ENCODE results near the gene ISM1.
A peak's percentile ranks its signal among the peaks of the same experiment; 100 is the strongest.

Gene ISM1

DNA sequence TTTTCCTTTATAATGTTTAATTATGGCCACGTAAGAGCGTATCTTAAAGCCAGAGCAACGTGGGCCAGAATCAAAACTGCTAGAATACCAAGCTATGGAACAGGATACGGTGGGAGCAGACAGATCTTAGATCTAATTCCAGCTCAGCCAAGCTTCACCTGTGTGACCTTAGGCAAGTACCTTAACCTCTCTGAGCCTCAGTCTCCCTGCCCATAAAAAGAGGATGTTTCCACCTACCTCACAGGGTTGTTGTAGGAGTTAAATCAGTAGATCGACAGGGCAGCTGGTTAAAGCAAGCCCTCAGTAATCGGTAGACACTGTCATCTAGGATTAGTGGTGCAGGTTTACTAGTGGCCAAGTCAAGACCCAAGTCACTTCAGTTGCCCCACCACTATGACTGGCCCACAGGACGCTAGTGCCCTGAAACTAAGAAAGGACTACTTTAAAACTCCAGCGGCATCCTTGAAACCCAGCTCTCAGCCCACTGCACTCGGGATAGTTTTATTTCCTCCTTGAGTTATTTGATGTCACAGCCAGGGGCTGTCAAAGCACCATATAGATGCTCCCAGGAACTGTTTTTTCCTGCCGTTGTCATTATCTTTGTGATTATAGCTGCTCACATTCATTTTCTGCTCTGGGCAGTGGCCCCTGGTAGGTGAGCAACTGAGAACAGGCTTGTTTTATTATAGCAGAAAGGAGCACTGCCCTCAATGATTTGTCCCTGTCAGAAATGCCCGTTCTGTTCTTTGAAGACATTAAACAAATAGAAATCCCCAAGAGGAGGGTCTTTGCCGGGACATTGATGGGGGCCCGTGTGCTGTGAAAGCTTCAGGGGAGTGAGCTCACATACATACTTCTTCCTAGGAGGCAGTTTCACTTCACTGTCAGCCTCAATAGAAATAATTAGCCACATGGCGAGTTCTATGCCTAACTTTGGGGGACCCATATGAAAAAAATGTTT, 63.1 kb downstream of the ISM1 start:
- DNase-seq (ENCODE audit: low spot score) = no peak

- no peak for DNase-seq (ENCODE audit: low spot score)
Measured at GRCh38 chr20:13284830-13285229, 63.8 kb downstream of the ISM1 start.

- no peak for DNase-seq (ENCODE audit: low spot score)
Measured at GRCh38 chr20:13285408-13285807, 64.3 kb downstream of the ISM1 start.

GRCh38 chr20:13286052-13286451, 65.0 kb downstream of the ISM1 start:
- DNase-seq (ENCODE audit: low spot score) = no peak

DNA sequence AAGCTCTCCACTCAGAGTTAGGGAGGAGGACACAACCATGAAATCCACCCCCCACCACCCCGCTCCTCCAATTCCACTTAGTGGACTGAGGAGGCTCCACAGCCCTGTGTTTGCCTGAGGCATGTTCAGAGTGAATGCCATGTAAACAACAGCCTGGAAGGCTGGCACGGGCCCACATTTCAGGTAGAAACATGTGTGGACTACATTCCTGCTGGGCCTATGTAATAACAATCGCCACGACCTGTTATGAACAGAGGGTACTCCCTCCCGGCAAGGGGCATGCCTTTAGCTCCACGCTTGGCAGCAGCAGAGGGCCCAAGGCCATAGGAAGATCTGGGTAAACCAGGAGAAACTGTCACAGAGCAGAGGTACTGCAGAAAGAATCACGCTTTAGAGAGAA, 65.5 kb downstream of the ISM1 start:
- no peak for DNase-seq (ENCODE audit: low spot score)

DNA sequence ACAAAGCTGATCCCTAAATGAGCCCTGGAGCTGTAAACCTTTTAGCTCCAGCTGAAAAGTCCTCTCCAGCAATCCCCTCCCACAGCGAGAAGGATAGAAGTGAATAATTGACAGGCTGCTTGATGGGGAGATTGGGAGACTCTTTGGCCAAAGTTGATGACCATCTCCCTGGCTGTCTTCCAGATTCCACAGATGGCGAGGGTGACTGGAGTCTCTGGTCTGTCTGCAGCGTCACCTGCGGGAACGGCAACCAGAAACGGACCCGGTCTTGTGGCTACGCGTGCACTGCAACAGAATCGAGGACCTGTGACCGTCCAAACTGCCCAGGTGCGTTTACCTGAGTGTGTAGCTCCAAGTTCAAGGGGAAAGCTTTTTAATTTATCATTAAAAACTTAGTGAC, 67.3 kb downstream of the ISM1 start:
- DNase-seq (ENCODE audit: low spot score) = no peak

GRCh38 chr20:13289031-13289430, 68.0 kb downstream of the ISM1 start:
- DNase-seq (ENCODE audit: low spot score) = no peak

DNA sequence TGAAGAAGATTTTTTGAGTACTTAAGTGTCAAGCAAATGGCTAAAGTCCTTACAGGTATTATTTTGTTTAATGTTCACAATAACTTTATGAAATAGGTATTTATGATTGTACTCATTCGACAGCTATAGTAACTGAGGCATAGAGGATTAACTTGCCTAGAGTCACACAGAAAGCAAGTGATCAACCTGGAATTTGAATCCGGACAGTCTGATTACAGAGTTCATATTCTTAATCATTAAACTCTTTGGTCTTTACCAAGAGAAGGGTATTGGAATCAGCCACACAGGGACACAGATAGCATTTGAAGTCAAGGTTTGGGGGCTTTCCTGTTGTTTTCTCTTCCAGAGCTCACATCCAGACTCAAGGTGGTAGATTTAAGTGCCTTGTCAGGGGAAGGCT, 69.7 kb downstream of the ISM1 start:
- no peak for DNase-seq (ENCODE audit: low spot score)

DNA sequence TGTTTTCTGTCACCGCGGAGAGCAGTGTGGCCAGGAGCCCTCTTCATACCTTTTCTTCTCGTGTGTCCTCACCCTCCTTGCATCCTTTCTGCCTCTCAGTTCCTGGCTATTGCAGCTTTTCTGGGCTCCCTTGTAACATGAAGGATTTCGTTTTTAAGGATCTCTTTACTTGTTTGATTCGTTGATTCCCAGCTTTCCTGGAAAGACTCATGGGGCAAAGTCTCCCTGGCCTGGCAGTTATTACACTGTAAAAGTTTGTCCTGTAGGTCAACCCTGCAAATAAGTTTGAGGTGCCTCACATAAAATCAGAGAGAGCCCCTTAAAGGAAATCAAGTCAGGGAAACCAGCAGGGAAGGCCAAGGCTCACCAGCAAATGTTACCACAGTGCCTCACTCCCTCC, 70.1 kb downstream of the ISM1 start:
- DNase-seq (ENCODE audit: low spot score) = no peak

DNA sequence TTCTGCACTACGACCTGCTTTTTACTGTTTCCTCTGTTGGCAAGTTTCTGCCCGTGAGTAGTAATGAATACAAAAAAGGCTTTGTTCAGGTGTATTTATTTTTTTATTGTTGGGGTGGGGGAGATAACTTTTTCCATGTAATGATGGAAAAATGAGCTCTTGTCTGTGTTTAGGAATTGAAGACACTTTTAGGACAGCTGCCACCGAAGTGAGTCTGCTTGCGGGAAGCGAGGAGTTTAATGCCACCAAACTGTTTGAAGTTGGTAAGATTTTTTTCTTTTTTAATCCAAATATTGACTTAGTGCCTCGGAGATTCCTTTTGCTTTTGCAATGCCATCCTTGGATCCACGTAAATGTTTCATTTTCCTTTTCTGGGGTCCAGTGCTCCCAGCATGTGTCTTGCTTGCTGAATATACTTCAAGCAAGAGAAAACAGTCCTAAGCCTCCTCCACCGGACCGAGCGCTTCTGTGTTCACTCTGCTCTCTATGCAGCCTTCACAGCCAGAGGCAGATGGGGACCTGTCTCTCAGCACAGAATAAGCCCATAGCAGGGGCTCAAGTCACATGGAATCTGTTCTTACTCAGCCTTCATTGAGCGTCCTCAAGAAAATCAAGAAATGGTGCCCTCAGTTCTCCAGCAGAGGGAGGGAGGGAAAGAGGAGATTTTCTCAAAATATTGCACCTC, 71.3 kb downstream of the ISM1 start:
- no peak for DNase-seq (ENCODE audit: low spot score)

DNA sequence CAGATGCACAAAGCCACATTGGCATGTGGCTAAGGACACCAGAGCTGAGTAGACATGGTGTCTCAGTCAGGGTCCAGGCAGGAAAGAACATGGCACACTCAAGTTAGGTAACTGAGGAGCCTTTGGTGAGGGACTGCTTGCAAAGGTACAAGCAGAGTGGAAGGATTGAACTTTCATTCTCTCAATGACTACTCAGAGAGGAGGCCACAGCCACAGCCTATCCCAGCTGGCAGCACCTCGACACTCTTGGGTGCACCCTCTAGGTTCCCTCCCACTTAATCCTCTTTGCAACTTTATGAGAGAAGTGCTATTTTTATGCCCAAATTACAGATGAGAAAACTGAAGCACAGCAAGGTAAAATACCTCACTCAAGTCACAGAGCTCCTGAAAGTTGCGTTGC, 73.4 kb downstream of the ISM1 start:
- no peak for DNase-seq (ENCODE audit: low spot score)

DNA sequence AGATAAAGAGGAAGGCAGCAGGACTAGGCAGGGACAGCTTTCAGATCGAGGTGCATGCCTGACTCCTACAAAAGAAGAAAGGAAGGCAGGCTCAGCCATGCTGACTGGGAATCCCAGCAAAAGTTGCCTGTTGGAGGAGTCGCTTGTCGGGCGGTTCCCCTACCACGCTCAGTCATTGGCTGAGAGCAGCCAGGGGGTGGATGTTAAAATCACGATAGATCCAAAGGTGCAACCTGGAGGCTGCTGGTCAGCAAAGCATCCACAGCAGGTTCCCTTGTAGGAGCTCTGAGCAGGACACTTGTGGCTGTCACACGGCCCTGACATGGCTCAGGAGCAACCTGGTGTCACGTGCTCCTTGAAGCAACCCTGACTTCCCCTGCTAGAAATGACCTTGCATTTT, 74.6 kb downstream of the ISM1 start:
- DNase-seq (ENCODE audit: low spot score) = no peak

- DNase-seq (ENCODE audit: low spot score) = no peak
Measured at GRCh38 chr20:13296070-13296469, 75.0 kb downstream of the ISM1 start.

DNA sequence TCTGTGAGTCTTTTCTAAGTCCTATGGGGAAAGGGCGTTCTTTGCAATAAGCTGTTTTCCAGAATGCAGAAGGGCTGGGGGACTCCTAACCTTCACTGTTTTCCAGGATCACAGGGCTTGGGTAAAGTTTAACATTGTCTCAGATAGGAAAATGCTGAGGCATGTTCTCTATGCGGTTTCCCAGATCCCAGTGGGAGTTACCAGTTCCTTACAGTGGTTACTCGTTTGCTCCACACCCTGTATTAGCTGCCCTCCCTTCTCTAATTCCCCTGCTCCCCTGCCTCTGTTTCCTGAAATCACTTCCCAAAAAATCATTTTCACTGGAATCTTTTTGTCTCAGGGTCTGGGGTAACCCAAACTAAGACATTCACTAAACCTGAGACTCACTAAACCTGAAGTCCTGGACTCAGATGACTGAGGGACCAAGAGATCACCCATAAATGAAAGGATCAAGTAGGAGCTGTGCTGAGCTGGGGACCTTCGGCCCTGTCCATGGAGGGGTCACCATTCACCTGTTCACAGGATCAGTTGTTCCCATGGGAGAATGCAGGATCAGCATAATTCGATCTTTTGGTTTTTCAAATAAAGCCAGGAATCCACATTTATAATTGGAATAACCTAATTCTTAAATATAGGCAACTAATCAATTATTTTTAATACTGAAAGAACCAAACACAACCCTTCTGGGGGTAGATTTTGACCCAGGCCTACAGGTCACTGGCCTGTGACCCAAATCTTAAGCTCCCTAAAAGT, 76.2 kb downstream of the ISM1 start:
- no peak for DNase-seq (ENCODE audit: low spot score)

- no peak for DNase-seq (ENCODE audit: low spot score)
Measured at GRCh38 chr20:13298692-13299373, 77.8 kb downstream of the ISM1 start.

- no peak for DNase-seq (ENCODE audit: low spot score)
Measured at GRCh38 chr20:13299401-13299800, 78.3 kb downstream of the ISM1 start.

DNA sequence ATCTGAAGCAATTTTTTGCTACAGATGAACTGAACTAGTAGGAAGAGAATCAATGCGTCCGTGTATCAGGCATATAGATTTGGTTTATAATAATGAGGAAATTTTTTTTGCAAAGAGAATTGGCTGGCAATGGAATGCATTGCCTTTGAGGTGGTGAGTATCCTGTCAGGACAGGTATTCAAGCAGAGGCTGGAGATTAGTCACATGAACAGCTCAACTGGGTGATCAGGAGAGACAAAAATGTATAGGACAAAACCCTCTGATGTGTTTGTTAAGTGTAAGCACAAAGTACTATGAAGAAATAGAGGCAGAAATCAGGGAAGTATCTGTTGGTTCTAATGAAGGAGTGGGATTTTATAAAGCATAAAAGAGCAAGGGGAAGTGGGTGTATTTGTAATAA, 80.5 kb downstream of the ISM1 start:
- DNase-seq (ENCODE audit: low spot score) = no peak

DNA sequence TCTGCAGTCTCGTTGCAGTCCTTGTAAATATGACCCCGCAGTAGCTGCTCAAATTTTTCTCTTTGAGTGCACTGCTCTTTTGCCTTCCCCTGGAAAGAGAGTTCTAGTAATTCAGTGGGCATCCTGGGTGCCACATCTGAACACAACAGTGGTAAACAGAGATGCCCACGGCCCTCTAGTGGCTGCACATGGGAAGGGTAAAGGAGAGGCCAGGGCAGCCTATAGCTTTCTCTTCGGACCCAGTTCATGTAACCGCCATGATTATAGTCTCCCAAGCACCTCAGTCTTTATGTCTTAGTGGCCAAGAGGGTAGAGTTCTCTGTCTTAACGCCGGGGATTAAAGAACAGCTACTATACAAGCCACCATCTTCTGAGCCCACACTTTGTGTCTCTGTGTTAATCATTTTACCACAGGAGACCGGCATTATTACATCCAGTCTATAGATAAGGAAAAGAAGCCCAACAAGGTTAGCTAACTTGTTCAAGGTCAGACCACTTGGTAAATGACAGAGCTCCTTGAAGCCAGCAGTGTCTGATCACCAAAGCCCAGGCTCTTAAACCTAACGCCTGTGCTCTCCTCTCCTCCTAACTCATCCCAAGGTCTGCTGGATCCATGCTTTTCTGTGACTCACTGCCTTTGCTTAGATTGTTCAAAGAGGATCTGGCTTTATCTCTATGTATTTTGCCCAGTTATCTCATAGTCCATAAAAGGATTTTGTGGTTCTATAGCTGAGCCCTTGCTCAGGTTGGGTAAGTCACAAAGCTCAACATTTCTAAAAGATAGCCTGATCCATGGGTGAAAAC, 81.8 kb downstream of the ISM1 start:
- DNase-seq (ENCODE audit: low spot score) = peak; percentile 23

- no peak for DNase-seq (ENCODE audit: low spot score)
Measured at GRCh38 chr20:13305284-13305683, 84.2 kb downstream of the ISM1 start.

DNA sequence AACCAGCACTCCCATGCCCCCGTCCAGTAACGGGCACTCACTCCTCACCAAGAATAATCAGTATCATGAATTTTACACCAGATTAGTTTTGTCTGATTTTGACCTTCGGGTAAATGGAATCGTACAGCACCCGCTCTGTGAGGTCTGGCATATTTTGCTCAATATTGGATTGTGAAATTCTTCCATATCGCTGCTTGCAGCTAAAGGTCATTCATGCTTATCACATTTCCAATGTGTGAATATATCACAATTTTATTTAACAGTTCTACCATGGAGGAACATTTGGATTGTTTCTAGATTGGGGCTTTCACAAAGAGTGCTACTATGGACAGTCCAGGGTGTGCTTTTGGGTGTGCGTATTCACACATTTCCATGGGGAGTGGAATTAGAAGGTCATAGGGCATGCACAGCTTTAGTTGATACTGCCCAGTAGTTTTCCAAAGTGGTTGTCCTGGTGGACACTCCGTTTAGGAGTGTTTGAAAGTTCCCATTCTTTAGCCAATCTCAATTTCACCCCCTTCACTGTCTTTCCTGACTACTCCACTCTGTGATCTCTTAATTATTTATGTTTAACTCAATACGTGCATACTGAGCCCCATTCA, 86.6 kb downstream of the ISM1 start:
- no peak for DNase-seq (ENCODE audit: low spot score)

GRCh38 chr20:13312300-13312699, 91.2 kb downstream of the ISM1 start:
- no peak for DNase-seq (ENCODE audit: low spot score)

Data from kidney capillary endothelial cell (primary cell).